ENCODE data around the gene PIAS3. TPM values are rescaled to one million over a fixed set of nuclear protein-coding genes. Genes with fewer than 3 reads are reported as not detected.

Gene PIAS3
- total RNA-seq, 1 donor from 2014 or later: 44.4 TPM

DNA sequence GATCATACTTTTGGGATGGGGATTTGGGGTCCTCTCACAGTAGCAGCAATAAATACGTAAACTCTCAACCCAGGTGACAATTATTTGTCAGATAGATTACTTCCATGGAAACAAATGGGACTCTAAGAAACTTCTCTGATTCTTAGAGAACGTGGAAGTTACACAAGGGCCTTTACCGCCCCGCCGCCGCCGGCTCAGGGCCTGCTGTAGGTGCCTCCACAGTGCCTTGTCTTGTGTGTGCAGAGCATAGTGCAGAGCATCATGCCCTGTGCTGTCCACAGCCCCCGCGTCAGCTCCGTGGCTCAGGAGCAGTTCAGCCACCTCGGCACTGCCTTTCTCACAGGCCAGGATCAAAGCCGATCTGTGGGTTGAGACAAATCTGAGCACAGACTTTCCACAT, 15.8 kb upstream of the PIAS3 start:
- no peaks in the 10 kb centered on the region for H3K9me3 ChIP-seq
- no peaks in the 10 kb centered on the region for H3K36me3 ChIP-seq
- H3K4me1 ChIP-seq: peaks cover 3 to 14% of the 10 kb centered on the region in 2 donors
- H3K27me3 ChIP-seq: no peaks in the 10 kb centered on the region
- DNase-seq (ENCODE audit: low spot score in 2 of 2): no peak
- no peak overlapping the region for H3K4me3 ChIP-seq
- no peak overlapping the region for H3K27ac ChIP-seq
- intact Hi-C loops (cut with DNase I): no loop called here
- TF ChIP-seq, protein P1, sequence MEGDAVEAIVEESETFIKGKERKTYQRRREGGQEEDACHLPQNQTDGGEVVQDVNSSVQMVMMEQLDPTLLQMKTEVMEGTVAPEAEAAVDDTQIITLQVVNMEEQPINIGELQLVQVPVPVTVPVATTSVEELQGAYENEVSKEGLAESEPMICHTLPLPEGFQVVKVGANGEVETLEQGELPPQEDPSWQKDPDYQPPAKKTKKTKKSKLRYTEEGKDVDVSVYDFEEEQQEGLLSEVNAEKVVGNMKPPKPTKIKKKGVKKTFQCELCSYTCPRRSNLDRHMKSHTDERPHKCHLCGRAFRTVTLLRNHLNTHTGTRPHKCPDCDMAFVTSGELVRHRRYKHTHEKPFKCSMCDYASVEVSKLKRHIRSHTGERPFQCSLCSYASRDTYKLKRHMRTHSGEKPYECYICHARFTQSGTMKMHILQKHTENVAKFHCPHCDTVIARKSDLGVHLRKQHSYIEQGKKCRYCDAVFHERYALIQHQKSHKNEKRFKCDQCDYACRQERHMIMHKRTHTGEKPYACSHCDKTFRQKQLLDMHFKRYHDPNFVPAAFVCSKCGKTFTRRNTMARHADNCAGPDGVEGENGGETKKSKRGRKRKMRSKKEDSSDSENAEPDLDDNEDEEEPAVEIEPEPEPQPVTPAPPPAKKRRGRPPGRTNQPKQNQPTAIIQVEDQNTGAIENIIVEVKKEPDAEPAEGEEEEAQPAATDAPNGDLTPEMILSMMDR (IDR thresholded peaks at IDR 0.05): no peak

DNA sequence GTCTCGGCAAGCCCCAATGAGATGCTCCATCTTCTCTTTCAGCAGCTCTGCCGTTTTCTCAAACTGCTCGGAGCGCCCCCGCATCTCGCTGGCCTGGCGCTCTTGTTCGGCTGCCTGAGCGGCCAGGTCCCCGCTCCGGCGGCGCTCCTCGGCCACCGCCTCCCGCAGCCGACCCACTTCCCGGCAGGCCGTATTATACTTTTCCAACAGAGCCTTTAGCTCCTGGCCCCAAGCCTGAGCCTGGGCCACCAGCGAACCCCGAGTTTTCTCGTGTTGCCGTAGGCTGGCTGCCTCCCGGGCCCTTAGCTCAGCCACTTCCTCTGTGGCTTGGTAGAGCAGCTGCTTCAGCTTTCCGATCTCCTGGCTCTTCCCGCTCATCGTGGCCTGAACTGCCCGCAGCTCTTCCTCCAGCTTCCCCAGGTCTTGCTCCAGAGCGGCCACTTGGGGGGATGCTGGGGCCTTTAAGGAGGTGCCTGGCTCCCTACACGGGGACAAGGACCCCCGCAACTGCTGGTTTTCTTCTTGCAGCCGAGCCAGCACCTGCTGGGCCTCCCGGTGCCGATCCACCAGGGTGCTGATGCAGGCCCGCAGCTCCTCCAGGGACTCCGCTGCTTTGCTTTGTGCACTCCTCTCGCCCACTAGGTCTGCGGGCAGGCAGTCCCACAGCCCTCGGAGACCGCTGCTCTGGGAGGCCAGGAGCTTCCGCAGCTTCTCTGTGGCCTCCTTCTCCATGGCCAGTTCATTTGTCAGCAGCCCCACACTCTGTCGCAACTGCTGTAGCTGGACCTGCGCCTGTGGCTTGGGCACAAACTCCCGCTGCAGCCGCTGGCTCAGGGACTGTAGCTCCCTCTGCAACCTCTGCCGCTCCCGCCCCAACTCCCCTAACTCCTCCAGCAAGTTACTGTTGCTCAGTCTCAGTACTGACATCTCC, 13.4 kb upstream of the PIAS3 start:
- TF ChIP-seq, protein P1 (IDR thresholded peaks at IDR 0.05): no peak
- intact Hi-C loops (cut with DNase I): no loop called here
- Histone ChIP-seq H3K9me3 (no peaks in the 10 kb centered on the region), H3K4me3 (peak overlapping the region; percentile 63 to 71), H3K27ac (peak overlapping the region; percentile 86 to 93), H3K4me1 (peaks cover 3 to 14% of the 10 kb centered on the region in 2 donors), H3K27me3 (no peaks in the 10 kb centered on the region), H3K36me3 (peaks cover 4 to 6% of the 10 kb centered on the region in 2 donors)
- DNase-seq (ENCODE audit: low spot score in 2 of 2): peak in 1 of 2 donors; percentile 88

DNA sequence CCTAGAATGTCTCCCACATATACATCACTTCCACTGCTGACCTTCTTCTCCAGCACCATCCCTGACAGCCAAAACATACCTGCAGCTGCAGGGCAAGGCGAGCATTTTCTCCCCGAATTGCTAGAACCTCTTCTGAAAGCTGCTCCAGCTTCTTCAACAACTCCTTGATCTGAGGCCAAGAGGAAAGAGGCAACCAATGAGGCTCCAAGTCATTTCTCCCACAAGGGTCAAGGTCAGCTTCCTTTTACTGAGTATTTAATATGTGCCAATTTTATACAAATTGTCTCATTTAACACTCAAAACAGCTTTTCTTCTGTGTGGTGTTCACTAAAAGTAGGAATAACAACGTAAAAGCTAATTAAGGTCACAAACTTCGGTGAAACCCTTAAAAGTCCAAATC, 9.4 kb upstream of the PIAS3 start:
- Histone ChIP-seq H3K27me3 (no peaks in the 10 kb centered on the region), H3K9me3 (no peaks in the 10 kb centered on the region), H3K27ac (no peak overlapping the region), H3K4me3 (no peak overlapping the region), H3K4me1 (peaks cover 3 to 14% of the 10 kb centered on the region in 2 donors), H3K36me3 (peaks cover 9 to 23% of the 10 kb centered on the region in 2 donors)
- TF ChIP-seq, protein P1 (IDR thresholded peaks at IDR 0.05): no peak
- intact Hi-C loops (cut with DNase I): no loop called here
- DNase-seq (ENCODE audit: low spot score in 2 of 2): no peak

DNA sequence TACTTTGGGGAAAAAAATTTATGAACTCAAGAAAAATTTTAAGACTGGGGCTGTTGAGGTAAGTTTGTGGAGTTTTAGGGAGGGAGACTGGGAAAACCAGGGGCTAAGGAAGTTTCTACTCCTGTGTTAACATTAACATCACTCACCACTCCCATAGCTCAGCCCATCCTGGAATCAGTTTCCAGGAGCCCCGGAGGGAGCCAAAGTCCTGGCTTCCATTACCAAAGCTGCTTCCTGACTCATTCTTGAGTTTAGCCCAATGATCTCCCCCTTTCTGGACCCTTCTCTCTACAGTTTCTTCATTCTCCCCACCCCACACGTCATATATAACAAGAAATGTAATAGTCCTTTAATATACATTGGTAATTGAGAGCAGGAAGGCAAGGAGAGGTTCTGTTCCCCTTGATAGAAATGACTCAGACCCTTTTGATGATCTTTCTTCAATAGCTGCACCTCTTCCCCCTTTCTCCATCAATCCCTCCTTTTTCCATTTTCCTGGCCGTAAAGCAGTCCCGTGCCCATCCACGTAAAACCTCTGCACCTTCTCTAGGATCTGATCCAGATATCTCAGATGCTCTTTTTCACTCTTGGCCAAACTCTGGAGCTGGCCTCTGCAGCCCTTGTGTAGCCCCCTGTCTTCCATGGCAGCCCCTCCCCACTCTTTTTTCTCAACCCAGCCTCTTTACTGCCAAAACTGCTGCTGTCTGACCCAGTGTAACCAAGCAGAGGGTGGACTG, 4.6 kb upstream of the PIAS3 start:
- no peak overlapping the region for H3K4me3 ChIP-seq
- TF ChIP-seq, protein P1 (IDR thresholded peaks at IDR 0.05): no peak
- intact Hi-C loops (cut with DNase I): no loop called here
- no peaks in the 10 kb centered on the region for H3K27me3 ChIP-seq
- H3K36me3 ChIP-seq: peaks cover 9 to 23% of the 10 kb centered on the region in 2 donors
- no peak for DNase-seq (ENCODE audit: low spot score in 2 of 2)
- H3K27ac ChIP-seq: no peak overlapping the region
- peaks cover 0 to 3% of the 10 kb centered on the region in 2 donors for H3K4me1 ChIP-seq
- no peaks in the 10 kb centered on the region for H3K9me3 ChIP-seq

DNA sequence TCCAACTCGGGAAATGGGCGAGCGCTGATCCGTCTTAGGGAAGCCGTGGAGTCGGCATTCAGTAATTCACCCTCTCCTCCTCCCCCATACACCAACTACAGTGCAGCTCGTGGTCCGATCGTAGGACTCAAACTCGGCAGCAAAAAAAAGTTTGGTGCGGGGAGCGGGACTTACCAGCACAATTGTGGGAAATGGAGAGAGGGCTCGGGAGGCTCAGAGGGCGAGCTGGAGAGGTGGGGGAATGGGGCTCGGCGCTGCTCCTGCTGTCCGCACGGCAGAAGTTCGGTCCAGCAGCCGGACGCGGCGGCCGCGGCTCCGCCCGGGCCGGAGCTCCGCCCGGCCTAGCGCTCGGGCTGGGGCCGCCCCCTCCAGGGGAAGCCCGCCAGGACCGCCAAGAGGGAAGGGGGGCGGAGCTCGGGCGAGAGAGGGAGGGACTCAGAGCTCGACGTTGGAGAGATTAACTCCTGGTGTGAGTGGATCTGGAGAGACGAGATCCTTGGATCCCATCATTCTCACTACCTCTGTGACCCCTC, 676 bp upstream of the PIAS3 start:
- Histone ChIP-seq H3K36me3 (peaks cover 20 to 22% of the 10 kb centered on the region in 2 donors), H3K27me3 (no peaks in the 10 kb centered on the region), H3K4me1 (peaks cover 6 to 13% of the 10 kb centered on the region in 2 donors), H3K9me3 (no peaks in the 10 kb centered on the region), H3K4me3 (peak overlapping the region; percentile 85 to 92), H3K27ac (peak overlapping the region; percentile 92 to 93)
- TF ChIP-seq, protein P1 (IDR thresholded peaks at IDR 0.05): peak in 1 of 3 experiments; percentile 18
- peak; percentile 62 to 95 for DNase-seq (ENCODE audit: low spot score in 2 of 2)
- intact Hi-C loops (cut with DNase I): loop anchor here (1.0 kb wide), 1 partner anchor 14 kb away; the partner anchor contains the start of gene NUDT17

Data from ascending aorta (tissue), 2 donors.